H9 (cell line): Measurements from ENCODE around the gene STAG2. TPM values are rescaled to one million over a fixed set of nuclear protein-coding genes. Genes with fewer than 3 reads are reported as not detected.

ENCODE experiments used
- DNase-seq: peaks from one replicate; pipeline ENCODE4 v3.0.0-alpha.2; 2017
- H2AFZ ChIP-seq: one replicate; pipeline ENCODE4 v1.6.1; 2013; ENCODE audit warnings: mild to moderate bottlenecking, low read length, control low read depth, moderate library complexity
- H2AK5ac ChIP-seq: 2 replicates; pipeline ENCODE4 v1.6.1; 2013; ENCODE audit warnings: low read length, control low read depth, mixed read lengths; ENCODE audit not compliant: insufficient read length
- H2BK120ac ChIP-seq: one replicate; pipeline ENCODE4 v1.6.1; 2013; ENCODE audit warnings: low read depth, mild to moderate bottlenecking, low read length, control low read depth, inconsistent platforms; ENCODE audit not compliant: poor library complexity, severe bottlenecking
- H2BK12ac ChIP-seq: 2 replicates; pipeline ENCODE4 v1.6.1; 2013; ENCODE audit warnings: low read length, control low read depth, mixed read lengths, low read depth; ENCODE audit not compliant: insufficient read length
- H2BK15ac ChIP-seq: 2 replicates; pipeline ENCODE4 v1.6.1; 2013; ENCODE audit warnings: low read depth, low read length, control low read depth
- H2BK20ac ChIP-seq: one replicate; pipeline ENCODE4 v1.6.1; 2013; ENCODE audit warnings: low read depth, mild to moderate bottlenecking, low read length, control low read depth, inconsistent platforms; ENCODE audit not compliant: poor library complexity, severe bottlenecking
- H2BK5ac ChIP-seq: 2 replicates; pipeline ENCODE4 v1.6.1; 2013; ENCODE audit warnings: low read length, control low read depth, mixed read lengths; ENCODE audit not compliant: insufficient read length
- H3K14ac ChIP-seq: 2 replicates; pipeline ENCODE4 v1.6.1; 2013; ENCODE audit warnings: low read length, control low read depth; ENCODE audit not compliant: insufficient read depth
- H3K18ac ChIP-seq: 2 replicates; pipeline ENCODE4 v1.6.1; 2013; ENCODE audit warnings: low read depth, mild to moderate bottlenecking, mixed read lengths, low read length, control low read depth; ENCODE audit not compliant: insufficient read length
- H3K23ac ChIP-seq: 2 replicates; pipeline ENCODE4 v1.6.1; 2013; ENCODE audit warnings: low read length, control low read depth, mixed read lengths, low read depth; ENCODE audit not compliant: insufficient read length
- H3K23me2 ChIP-seq: 2 replicates; pipeline ENCODE4 v1.6.1; 2013; ENCODE audit warnings: low read depth, mild to moderate bottlenecking, mixed read lengths, low read length, control low read depth; ENCODE audit not compliant: insufficient read length, poor library complexity, severe bottlenecking
- H3K27ac ChIP-seq: 2 replicates; pipeline ENCODE4 v1.5.1; 2013; ENCODE audit warnings: low read length, control low read depth, mixed read lengths, low read depth; ENCODE audit not compliant: insufficient read length
- H3K27me3 ChIP-seq: 2 replicates; pipeline ENCODE4 v1.6.1; 2013; ENCODE audit warnings: low read length, control low read depth, inconsistent platforms; ENCODE audit not compliant: insufficient read depth
- H3K4ac ChIP-seq: 2 replicates; pipeline ENCODE4 v1.6.1; 2013; ENCODE audit warnings: low read depth, mild to moderate bottlenecking, control low read depth, inconsistent platforms, low read length, moderate library complexity
- H3K4me1 ChIP-seq: 2 replicates; pipeline ENCODE4 v1.6.1; 2013; ENCODE audit warnings: low read length, control low read depth, inconsistent platforms; ENCODE audit not compliant: insufficient read depth
- H3K4me2 ChIP-seq: 2 replicates; pipeline ENCODE4 v1.6.1; 2013; ENCODE audit warnings: low read length, control low read depth, mixed read lengths; ENCODE audit not compliant: insufficient read length, insufficient read depth
- H3K56ac ChIP-seq: 2 replicates; pipeline ENCODE4 v1.6.1; 2013; ENCODE audit warnings: low read depth, mild to moderate bottlenecking, mixed read lengths, low read length, control low read depth; ENCODE audit not compliant: insufficient read length
- H3K79me1 ChIP-seq: 2 replicates; pipeline ENCODE4 v1.6.1; 2013; ENCODE audit warnings: low read depth, mild to moderate bottlenecking, moderate library complexity, low read length, control low read depth, inconsistent platforms; ENCODE audit not compliant: insufficient read depth, poor library complexity, severe bottlenecking
- H3K79me2 ChIP-seq: 2 replicates; pipeline ENCODE4 v1.6.1; 2013; ENCODE audit warnings: low read length, control low read depth, inconsistent platforms; ENCODE audit not compliant: insufficient read depth
- H3K9ac ChIP-seq: 2 replicates; pipeline ENCODE4 v1.6.1; 2013; ENCODE audit warnings: low read length, control low read depth, mixed read lengths; ENCODE audit not compliant: insufficient read length; ENCODE audit errors: extremely low read depth
- H3K9me3 ChIP-seq: one replicate; pipeline ENCODE4 v1.6.1; 2013; ENCODE audit warnings: low read depth, low read length, inconsistent platforms; ENCODE audit not compliant: control insufficient read depth
- H3T11ph ChIP-seq: one replicate; pipeline ENCODE4 v1.6.1; 2013; ENCODE audit warnings: mild to moderate bottlenecking, low read length, control low read depth, inconsistent platforms
- H4K20me1 ChIP-seq: one replicate; pipeline ENCODE4 v1.6.1; 2013; ENCODE audit not compliant: control insufficient read depth, insufficient read length, insufficient read depth
- H4K5ac ChIP-seq: 2 replicates; pipeline ENCODE4 v1.6.1; 2013; ENCODE audit warnings: low read depth, mild to moderate bottlenecking, mixed read lengths, low read length, control low read depth; ENCODE audit not compliant: insufficient read length
- H4K8ac ChIP-seq: replicated peaks from 2 replicates; pipeline ENCODE4 v1.6.1; 2013; ENCODE audit warnings: low read length, control low read depth, mixed read lengths, low read depth; ENCODE audit not compliant: insufficient read length
- H4K91ac ChIP-seq: 2 replicates; pipeline ENCODE4 v1.6.1; 2013; ENCODE audit warnings: low read depth, mild to moderate bottlenecking, moderate library complexity, mixed read lengths, low read length, control low read depth; ENCODE audit not compliant: insufficient read length
- H3K27ac Mint-ChIP-seq, 3 experiments: 2 replicates in 2 of 3; 3 replicates in 1 of 3; pipeline ENCODE4 v1.8.0; 2020 to 2021; ENCODE audit warnings: mixed read lengths in 3 of 3, mild to moderate bottlenecking in 1 of 3, moderate library complexity in 1 of 3
- H3K27me3 Mint-ChIP-seq: 2 replicates; pipeline ENCODE4 v1.8.0; 2021; ENCODE audit warnings: low read depth, mild to moderate bottlenecking, moderate library complexity, mixed read lengths
- H3K36me3 Mint-ChIP-seq, 3 experiments: 2 replicates in 2 of 3; 3 replicates in 1 of 3; pipeline ENCODE4 v1.8.0; 2020 to 2021; ENCODE audit warnings: low read depth in 3 of 3, mixed read lengths in 3 of 3; ENCODE audit not compliant: insufficient read depth in 1 of 3
- H3K4me1 Mint-ChIP-seq, 2 experiments: 2 replicates each; pipeline ENCODE4 v1.8.0; 2020; ENCODE audit warnings: mixed read lengths in 2 of 2
- H3K4me3 Mint-ChIP-seq, 2 experiments: 2 replicates in 1 of 2; 3 replicates in 1 of 2; pipeline ENCODE4 v1.8.0; 2020 to 2021; ENCODE audit warnings: mild to moderate bottlenecking in 2 of 2, mixed read lengths in 2 of 2, moderate library complexity in 1 of 2
- H3K9me3 Mint-ChIP-seq, 2 experiments: 2 replicates in 1 of 2; 3 replicates in 1 of 2; pipeline ENCODE4 v1.8.0; 2020; ENCODE audit warnings: mild to moderate bottlenecking in 2 of 2, mixed read lengths in 2 of 2, moderate library complexity in 1 of 2
- WGBS: extraction: QIAGEN DNeasy Blood & Tissue Kit; methylation state at CpG from one replicate; pipeline ENCODE4 v1.1.7; 2013; ENCODE audit warnings: missing lambda C conversion rate, low lambda C conversion rate, mixed read lengths; ENCODE audit not compliant: insufficient read length; ENCODE audit errors: extremely low coverage; 5-methylcytosine and 5-hydroxymethylcytosine counted together
- total RNA-seq: library from RNA; stranded (reverse); gene quantifications from 2 replicates; pipeline ENCODE4 v1.2.1, GENCODE V29; 2021
- TF ChIP-seq, protein P1 (sequence below): fragments of 200-600 bp; sonication (generic); conservative IDR thresholded peaks from 3 replicates; pipeline ENCODE4 v1.8.0; 2021; ENCODE audit warnings: antibody characterized with exemption, mild to moderate bottlenecking

The STAG2 gene
- total RNA-seq, 1 experiment from 2014 or later: 81.6 TPM

GRCh38 chrX:123971982-123972381 is 10.5 kb downstream of the STAG2 start:
- no peak overlapping the region for H2BK12ac ChIP-seq
- Mint-ChIP-seq H3K27me3 (no peaks in the 10 kb centered on the region; the same call in 1 of the 2 replicates), H3K4me3 (no peak overlapping the region), H3K9me3 (peaks cover 0 to 51% of the 10 kb centered on the region in 2 experiments; a peak in 4 of 5 replicates), H3K27ac (peak overlapping the region in 1 of 3 experiments; percentile 30; a peak in 1 of 7 replicates), H3K4me1 (peaks cover 8 to 26% of the 10 kb centered on the region in 2 experiments), H3K36me3 (peaks cover 1 to 10% (median 6%) of the 10 kb centered on the region in 3 experiments; a peak in 2 of 7 replicates)
- no peak overlapping the region for H2BK5ac ChIP-seq
- DNase-seq: no peak
- H3K18ac ChIP-seq: no peak overlapping the region
- H3K4me2 ChIP-seq: no peak overlapping the region
- no peaks in the 10 kb centered on the region for H3K23me2 ChIP-seq
- H3K9ac ChIP-seq: no peak overlapping the region
- no peaks in the 10 kb centered on the region for H3K79me1 ChIP-seq
- H3K27ac ChIP-seq: no peak overlapping the region
- H3K4ac ChIP-seq: no peak overlapping the region
- WGBS: no CpG with 5 or more reads among the region's 5 CpGs
- H4K20me1 ChIP-seq: no peaks in the 10 kb centered on the region
- no peak overlapping the region for H4K5ac ChIP-seq
- no peak overlapping the region for H2AFZ ChIP-seq
- H2BK20ac ChIP-seq: no peak overlapping the region
- no peak overlapping the region for H3K56ac ChIP-seq
- H2BK120ac ChIP-seq: no peak overlapping the region
- H3K27me3 ChIP-seq: no peaks in the 10 kb centered on the region
- no peak overlapping the region for H2BK15ac ChIP-seq
- no peak overlapping the region for H3T11ph ChIP-seq
- H3K9me3 ChIP-seq: peaks cover 6% of the 10 kb centered on the region
- no peak overlapping the region for H4K8ac ChIP-seq
- H2AK5ac ChIP-seq: no peak overlapping the region
- H3K23ac ChIP-seq: no peak overlapping the region
- H3K79me2 ChIP-seq: peaks cover 24% of the 10 kb centered on the region; the same call in 1 of the 2 replicates
- H4K91ac ChIP-seq: no peak overlapping the region
- no peak overlapping the region for H3K14ac ChIP-seq
- H3K4me1 ChIP-seq: no peaks in the 10 kb centered on the region; the same call in 1 of the 2 replicates
- TF ChIP-seq, protein P1, sequence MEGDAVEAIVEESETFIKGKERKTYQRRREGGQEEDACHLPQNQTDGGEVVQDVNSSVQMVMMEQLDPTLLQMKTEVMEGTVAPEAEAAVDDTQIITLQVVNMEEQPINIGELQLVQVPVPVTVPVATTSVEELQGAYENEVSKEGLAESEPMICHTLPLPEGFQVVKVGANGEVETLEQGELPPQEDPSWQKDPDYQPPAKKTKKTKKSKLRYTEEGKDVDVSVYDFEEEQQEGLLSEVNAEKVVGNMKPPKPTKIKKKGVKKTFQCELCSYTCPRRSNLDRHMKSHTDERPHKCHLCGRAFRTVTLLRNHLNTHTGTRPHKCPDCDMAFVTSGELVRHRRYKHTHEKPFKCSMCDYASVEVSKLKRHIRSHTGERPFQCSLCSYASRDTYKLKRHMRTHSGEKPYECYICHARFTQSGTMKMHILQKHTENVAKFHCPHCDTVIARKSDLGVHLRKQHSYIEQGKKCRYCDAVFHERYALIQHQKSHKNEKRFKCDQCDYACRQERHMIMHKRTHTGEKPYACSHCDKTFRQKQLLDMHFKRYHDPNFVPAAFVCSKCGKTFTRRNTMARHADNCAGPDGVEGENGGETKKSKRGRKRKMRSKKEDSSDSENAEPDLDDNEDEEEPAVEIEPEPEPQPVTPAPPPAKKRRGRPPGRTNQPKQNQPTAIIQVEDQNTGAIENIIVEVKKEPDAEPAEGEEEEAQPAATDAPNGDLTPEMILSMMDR: no peak
